GM12873 (cell line): ENCODE results near the gene DNAJA2.

Source experiments
- TF ChIP-seq, protein P1 (sequence below): IDR thresholded peaks from 2 replicates; pipeline ENCODE4 v1.5.1; 2012; ENCODE audit warnings: low read depth, mild to moderate bottlenecking, moderate library complexity, low read length, control low read depth; ENCODE audit not compliant: insufficient read depth; ENCODE audit errors: missing control alignments

DNAJA2 gene

DNA sequence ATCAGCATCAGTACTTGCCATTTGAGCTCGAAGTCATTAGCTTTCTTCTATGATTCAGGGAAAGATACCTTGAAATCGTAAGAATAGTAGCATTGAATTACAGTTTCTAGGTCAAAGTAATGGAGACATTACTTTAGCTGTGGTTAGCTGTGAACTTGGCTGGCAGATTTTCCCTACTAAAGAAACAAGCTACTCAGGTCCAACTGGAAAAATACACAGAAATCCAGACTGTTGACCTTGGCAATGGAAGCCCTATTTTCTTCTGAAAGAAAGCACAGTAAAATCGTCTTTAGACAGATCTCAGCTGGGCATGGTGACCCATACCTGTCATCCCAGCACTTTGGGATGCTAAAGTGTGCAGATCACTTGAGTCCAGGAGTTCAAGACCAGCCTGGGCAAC, 13.4 kb upstream of the DNAJA2 start:
- TF ChIP-seq, protein P1, sequence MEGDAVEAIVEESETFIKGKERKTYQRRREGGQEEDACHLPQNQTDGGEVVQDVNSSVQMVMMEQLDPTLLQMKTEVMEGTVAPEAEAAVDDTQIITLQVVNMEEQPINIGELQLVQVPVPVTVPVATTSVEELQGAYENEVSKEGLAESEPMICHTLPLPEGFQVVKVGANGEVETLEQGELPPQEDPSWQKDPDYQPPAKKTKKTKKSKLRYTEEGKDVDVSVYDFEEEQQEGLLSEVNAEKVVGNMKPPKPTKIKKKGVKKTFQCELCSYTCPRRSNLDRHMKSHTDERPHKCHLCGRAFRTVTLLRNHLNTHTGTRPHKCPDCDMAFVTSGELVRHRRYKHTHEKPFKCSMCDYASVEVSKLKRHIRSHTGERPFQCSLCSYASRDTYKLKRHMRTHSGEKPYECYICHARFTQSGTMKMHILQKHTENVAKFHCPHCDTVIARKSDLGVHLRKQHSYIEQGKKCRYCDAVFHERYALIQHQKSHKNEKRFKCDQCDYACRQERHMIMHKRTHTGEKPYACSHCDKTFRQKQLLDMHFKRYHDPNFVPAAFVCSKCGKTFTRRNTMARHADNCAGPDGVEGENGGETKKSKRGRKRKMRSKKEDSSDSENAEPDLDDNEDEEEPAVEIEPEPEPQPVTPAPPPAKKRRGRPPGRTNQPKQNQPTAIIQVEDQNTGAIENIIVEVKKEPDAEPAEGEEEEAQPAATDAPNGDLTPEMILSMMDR: no peak

DNA sequence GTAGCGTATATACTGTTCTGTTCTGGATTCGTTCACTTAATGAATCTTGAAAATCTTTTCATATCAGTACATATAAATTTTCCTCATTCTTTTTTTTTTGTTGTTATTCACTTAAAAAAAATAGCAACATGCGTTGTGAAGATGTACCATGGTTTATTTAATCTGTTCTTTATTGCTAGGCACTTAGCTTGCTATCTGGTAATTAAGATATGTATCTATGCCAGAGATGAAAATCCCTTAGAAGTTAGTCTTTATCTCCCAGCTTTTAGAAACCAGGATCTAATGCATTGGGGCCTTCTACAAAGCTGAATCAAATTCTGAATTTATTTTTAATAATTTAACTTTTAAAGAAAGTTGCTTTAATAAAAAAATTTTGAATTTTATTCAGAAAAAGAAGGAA, 13.0 kb upstream of the DNAJA2 start:
- TF ChIP-seq, protein P1: no peak

DNA sequence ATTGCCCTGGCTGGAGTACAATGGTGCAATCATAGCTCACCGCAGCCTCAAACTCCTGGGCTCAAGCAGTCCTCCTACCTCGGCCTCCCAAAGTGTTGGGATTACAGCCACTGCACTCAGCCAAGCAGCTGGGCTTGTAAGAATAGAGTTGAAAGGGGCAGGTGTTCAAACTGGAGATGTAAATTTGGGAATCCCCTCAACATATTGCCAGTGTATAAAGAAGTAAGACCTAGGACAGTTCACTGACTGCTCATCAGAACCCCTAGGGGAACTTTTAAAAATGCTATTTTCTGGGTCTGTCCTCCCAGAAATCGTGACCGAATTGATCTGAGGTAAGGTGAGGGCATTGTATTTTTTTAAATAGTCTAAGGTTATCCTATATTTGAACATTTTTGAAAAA, 8.9 kb upstream of the DNAJA2 start:
- TF ChIP-seq, protein P1: no peak

DNA sequence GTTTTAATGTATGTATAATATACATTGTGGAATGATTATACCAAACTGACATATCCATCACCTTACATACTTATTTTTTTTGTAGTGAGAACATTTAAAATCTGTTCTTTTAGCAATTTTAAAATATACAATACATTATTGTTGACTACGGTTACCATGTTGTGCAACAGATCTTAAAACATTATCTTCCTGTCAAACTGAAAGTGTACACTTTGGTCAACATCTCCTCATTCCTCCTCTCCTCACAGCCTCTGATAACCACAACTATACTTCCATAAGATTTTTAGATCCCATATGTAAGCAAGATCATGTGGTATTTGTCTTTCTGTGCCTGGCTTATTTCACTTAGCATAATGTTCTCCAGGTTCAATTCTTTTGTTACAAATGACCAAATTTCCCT, 7.5 kb upstream of the DNAJA2 start:
- TF ChIP-seq, protein P1: no peak

DNA sequence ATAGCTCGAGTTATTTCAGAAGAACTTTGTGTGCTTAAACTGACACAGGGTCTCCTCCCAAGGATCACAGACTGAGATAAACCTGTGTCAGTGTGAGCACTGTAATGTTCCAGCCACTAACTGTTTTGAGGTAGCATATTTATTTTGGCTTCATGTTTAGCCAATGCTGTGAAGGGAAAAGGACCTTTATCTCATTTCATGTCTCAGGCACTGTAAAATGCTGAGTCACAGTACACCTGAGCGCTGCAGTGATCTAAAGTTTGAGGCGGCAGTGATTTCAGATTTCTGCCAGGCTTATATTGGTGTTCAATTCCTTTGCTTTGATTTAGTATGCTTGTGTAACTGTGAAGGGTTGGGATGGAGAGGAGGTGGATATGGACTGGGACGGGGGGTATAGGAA, 3.1 kb upstream of the DNAJA2 start:
- TF ChIP-seq, protein P1: no peak

DNA sequence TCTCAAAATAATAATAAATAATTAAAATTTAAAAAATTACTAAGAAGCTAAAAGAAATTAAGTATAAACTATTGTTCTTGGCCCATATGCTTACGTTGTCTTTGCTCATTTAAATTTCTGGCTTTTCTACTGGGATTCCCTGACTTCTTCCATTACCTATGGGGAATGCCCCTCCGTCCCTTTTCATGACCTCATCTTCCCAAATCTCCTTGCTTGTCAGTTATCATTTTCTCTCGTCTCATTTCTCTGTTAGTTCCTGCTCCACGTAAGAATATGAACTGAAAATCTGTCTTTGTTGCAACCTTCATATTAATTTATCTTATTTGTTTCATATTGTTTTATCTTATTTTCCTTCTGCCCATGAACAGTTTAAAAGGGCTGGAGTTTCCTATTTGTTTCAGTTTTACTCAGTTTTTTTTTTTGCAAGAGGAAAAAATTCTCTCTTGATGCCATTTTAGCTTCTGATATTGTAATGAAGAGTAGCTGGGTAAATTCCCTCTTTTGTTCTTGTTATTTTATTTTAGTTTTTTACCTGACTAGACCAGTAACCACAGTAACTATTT, 2.5 kb upstream of the DNAJA2 start:
- TF ChIP-seq, protein P1: no peak

DNA sequence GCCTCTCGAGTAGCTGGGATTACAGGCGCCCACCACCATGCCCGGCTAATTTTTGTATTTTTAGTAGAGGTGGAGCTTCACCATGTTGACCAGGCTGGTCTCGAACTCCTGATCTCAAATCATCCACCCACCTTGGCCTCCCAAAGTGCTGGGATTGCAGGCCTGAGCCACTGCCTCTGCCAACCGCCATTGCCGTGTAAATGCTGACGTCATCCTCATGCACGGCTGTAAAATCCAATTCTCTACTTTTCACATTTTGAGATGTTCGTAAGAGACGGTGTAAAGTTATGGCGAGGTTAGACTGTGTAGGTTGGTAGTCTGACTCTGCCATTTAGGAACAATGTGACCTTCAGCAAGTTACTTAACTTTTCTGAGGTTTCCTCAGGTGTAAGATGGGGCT, 1.7 kb upstream of the DNAJA2 start:
- TF ChIP-seq, protein P1: no peak

DNA sequence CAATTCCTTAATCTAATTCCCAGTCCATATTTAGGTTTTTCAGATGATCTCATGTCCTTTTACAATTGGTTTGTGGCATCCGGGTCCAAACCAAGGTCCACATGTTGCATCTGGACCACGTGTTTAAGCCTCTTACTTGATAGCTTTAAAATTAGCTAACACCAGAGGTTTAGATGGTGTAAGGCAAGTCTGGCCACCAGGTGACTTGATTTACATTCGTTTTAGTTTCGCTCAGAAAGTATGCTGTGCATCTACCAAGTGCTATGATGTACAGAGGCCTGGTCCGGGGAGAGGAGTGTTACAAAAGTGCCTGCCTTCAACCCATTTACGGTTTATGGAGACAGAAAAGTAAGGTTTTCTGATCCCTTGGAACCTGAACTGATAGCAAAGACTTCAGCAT, 878 bp upstream of the DNAJA2 start:
- TF ChIP-seq, protein P1: peak; percentile 32
